GM21526 (cell line): ENCODE data around the gene PCSK6.
A peak's percentile ranks its signal among the peaks of the same experiment; 100 is the strongest.
"Not testable (repeated sequence)": the region's sequence is repeated elsewhere in the genome, so short reads cannot be mapped to it uniquely, and the experiment has no call there.

Source experiments
- ATAC-seq: cut with Tn5 transposase; IDR thresholded peaks from one replicate; pipeline ENCODE4 v1.9.1; 2021; ENCODE audit warnings: moderate library complexity; ENCODE audit not compliant: unreplicated experiment, low FRiP score

The PCSK6 gene

GRCh38 chr15:101409621-101410020, 79.9 kb downstream of the PCSK6 start:
- no peak for ATAC-seq

- no peak for ATAC-seq
Measured at GRCh38 chr15:101407966-101408775, 81.3 kb downstream of the PCSK6 start.

- peak; percentile 97 for ATAC-seq
Measured at GRCh38 chr15:101407439-101407838, 82.1 kb downstream of the PCSK6 start.

- ATAC-seq: peak; percentile 9
Measured at GRCh38 chr15:101406526-101407195, 82.8 kb downstream of the PCSK6 start.

- no peak for ATAC-seq
Measured at GRCh38 chr15:101406036-101406435, 83.5 kb downstream of the PCSK6 start.

- ATAC-seq: no peak
Measured at GRCh38 chr15:101404245-101404644, 85.3 kb downstream of the PCSK6 start.

GRCh38 chr15:101402883-101403282, 86.6 kb downstream of the PCSK6 start:
- ATAC-seq: not testable (repeated sequence)

- no peak for ATAC-seq
Measured at GRCh38 chr15:101401286-101401685, 88.2 kb downstream of the PCSK6 start.

GRCh38 chr15:101399431-101399830, 90.1 kb downstream of the PCSK6 start:
- ATAC-seq: no peak

GRCh38 chr15:101398247-101398646, 91.3 kb downstream of the PCSK6 start:
- no peak for ATAC-seq

GRCh38 chr15:101397521-101398003, 91.9 kb downstream of the PCSK6 start:
- no peak for ATAC-seq

GRCh38 chr15:101396484-101397261, 92.8 kb downstream of the PCSK6 start:
- ATAC-seq: no peak

- ATAC-seq: no peak
Measured at GRCh38 chr15:101394654-101395053, 94.9 kb downstream of the PCSK6 start.

- no peak for ATAC-seq
Measured at GRCh38 chr15:101394056-101394630, 95.4 kb downstream of the PCSK6 start.

GRCh38 chr15:101393172-101393571, 96.3 kb downstream of the PCSK6 start:
- no peak for ATAC-seq

- no peak for ATAC-seq
Measured at GRCh38 chr15:101391981-101392640, 97.4 kb downstream of the PCSK6 start.

- no peak for ATAC-seq
Measured at GRCh38 chr15:101391431-101391830, 98.1 kb downstream of the PCSK6 start.

- no peak for ATAC-seq
Measured at GRCh38 chr15:101390462-101390861, 99.0 kb downstream of the PCSK6 start.

- no peak for ATAC-seq
Measured at GRCh38 chr15:101390060-101390459, 99.4 kb downstream of the PCSK6 start.

- ATAC-seq: no peak
Measured at GRCh38 chr15:101389362-101389761, 100.1 kb downstream of the PCSK6 start.
